B cell (primary cell): ENCODE measurements around the gene IVL. TPM values are rescaled to one million over a fixed set of nuclear protein-coding genes. Genes with fewer than 3 reads are reported as not detected.

Experiments used
- ATAC-seq: fragments of 200-7000 bp; cut with Tn5 transposase; one replicate; pipeline ENCODE4 v1.10.0; 2021; ENCODE audit warnings: low read depth, mild to moderate bottlenecking, moderate number of reproducible peaks, moderate library complexity
- CTCF ChIA-PET: fragments of 350-600 bp; sonication (Branson Sonifier 250); formaldehyde crosslinking; loops from one replicate; lab custom pipeline; 2021; ENCODE audit warnings: antibody characterized with exemption, inconsistent platforms; lab: Charles Lee
- POLR2A ChIA-PET: fragments of 350-600 bp; sonication (Branson Sonifier 250); formaldehyde crosslinking; loops from one replicate; lab custom pipeline; 2021; ENCODE audit warnings: antibody characterized with exemption; lab: Charles Lee
- DNase-seq: peaks from one replicate; pipeline ENCODE4 v3.0.0; 2013
- H2AFZ ChIP-seq: 2 replicates; pipeline ENCODE4 v1.6.1; 2012; ENCODE audit warnings: mild to moderate bottlenecking, low read depth, low read length; ENCODE audit not compliant: insufficient read depth, poor library complexity, severe bottlenecking
- H3K27ac ChIP-seq, 2 donors: 1 replicate in 1 of 2; 2 replicates in 1 of 2; pipeline ENCODE4 v1.5.1; 2012 to 2013; ENCODE audit warnings: low read length in 2 of 2, mild to moderate bottlenecking in 2 of 2, moderate library complexity in 1 of 2
- H3K27me3 ChIP-seq, 4 experiments: fragments of 200-600 bp in 1 of 4; sonication (generic) in 1 of 4; replicated peaks in 1 of 4; 1 replicate in 2 of 4; 2 replicates in 2 of 4; pipeline versions ENCODE4 v1.6.1 to v1.7.0; 2013 to 2016; ENCODE audit warnings: low read length in 3 of 4, mild to moderate bottlenecking in 2 of 4, mixed read lengths in 1 of 4, moderate library complexity in 1 of 4; ENCODE audit not compliant: insufficient read depth in 4 of 4, control insufficient read depth in 3 of 4; ENCODE audit errors: control extremely low read depth in 1 of 4
- H3K36me3 ChIP-seq, 2 experiments: replicated peaks in 1 of 2; 1 replicate in 1 of 2; 2 replicates in 1 of 2; pipeline versions ENCODE4 v1.6.1 to v1.7.1; 2013; ENCODE audit warnings: low read length in 1 of 2; ENCODE audit not compliant: insufficient read depth in 2 of 2, control insufficient read depth in 1 of 2; ENCODE audit errors: control extremely low read depth in 1 of 2, extremely low read depth in 1 of 2
- H3K4me1 ChIP-seq, 2 donors: fragments of 200-600 bp in 1 of 2; sonication (generic) in 1 of 2; 1 replicate in 1 of 2; 2 replicates in 1 of 2; pipeline versions ENCODE4 v1.5.1 to v1.6.1; 2013 to 2017; ENCODE audit warnings: low read length in 2 of 2; ENCODE audit not compliant: control insufficient read depth in 2 of 2, insufficient read depth in 2 of 2
- H3K4me2 ChIP-seq: replicated peaks from 2 replicates; pipeline ENCODE3; 2012; ENCODE audit warnings: mild to moderate bottlenecking, low read depth, low read length; ENCODE audit not compliant: poor library complexity, severe bottlenecking
- H3K4me3 ChIP-seq, 5 experiments: fragments of 200-600 bp in 1 of 5; sonication (generic) in 1 of 5; 1 replicate in 3 of 5; 2 replicates in 2 of 5; pipeline versions ENCODE4 v1.5.1 to v1.7.0; 2011 to 2016; ENCODE audit warnings: low read length in 4 of 5, mild to moderate bottlenecking in 4 of 5, low read depth in 2 of 5, control low read depth in 1 of 5, moderate library complexity in 1 of 5; ENCODE audit not compliant: insufficient read depth in 1 of 5; ENCODE audit errors: control extremely low read depth in 1 of 5, extremely low read depth in 1 of 5
- H3K79me2 ChIP-seq: fragments of 200-600 bp; sonication (generic); one replicate; pipeline ENCODE4 v1.6.0; 2016; ENCODE audit warnings: low read length; ENCODE audit not compliant: control insufficient read depth, insufficient read depth
- H3K9ac ChIP-seq: fragments of 200-600 bp; sonication (generic); 2 replicates; pipeline ENCODE4 v1.6.1; 2017; ENCODE audit warnings: mild to moderate bottlenecking, low read length, moderate library complexity
- H3K9me3 ChIP-seq, 3 donors: one replicate each; pipeline versions ENCODE4 v1.6.1 to v1.7.1; 2013; ENCODE audit warnings: low read length in 2 of 3; ENCODE audit not compliant: control insufficient read depth in 2 of 3, insufficient read depth in 1 of 3; ENCODE audit errors: control extremely low read depth in 1 of 3
- H4K20me1 ChIP-seq: 2 replicates; pipeline ENCODE4 v1.6.0; 2012; ENCODE audit warnings: mild to moderate bottlenecking, low read length; ENCODE audit not compliant: insufficient read depth, control insufficient read depth, poor library complexity, severe bottlenecking
- H3K27ac Mint-ChIP-seq: one replicate; pipeline ENCODE4 v1.8.0; 2021; ENCODE audit warnings: mixed read lengths
- H3K27me3 Mint-ChIP-seq: one replicate; pipeline ENCODE4 v1.8.0; 2021; ENCODE audit warnings: mixed read lengths
- H3K4me1 Mint-ChIP-seq: one replicate; pipeline ENCODE4 v1.8.0; 2021; ENCODE audit warnings: mixed read lengths
- H3K4me3 Mint-ChIP-seq: one replicate; pipeline ENCODE4 v1.8.0; 2021; ENCODE audit warnings: mixed read lengths
- H3K9me3 Mint-ChIP-seq: one replicate; pipeline ENCODE4 v1.8.0; 2022; ENCODE audit warnings: mixed read lengths; ENCODE audit not compliant: insufficient read depth
- CTCF ChIP-seq: fragments of 200-600 bp; IDR thresholded peaks from one replicate; pipeline ENCODE4 v1.8.0; 2022; ENCODE audit warnings: antibody characterized with exemption, mild to moderate bottlenecking
- EZH2 ChIP-seq: IDR thresholded peaks from 2 replicates; pipeline ENCODE4 v1.6.1; 2012; ENCODE audit warnings: borderline replicate concordance, low read depth, mild to moderate bottlenecking, moderate library complexity, low read length; ENCODE audit not compliant: insufficient read depth, poor library complexity, severe bottlenecking
- WGBS: methylation state at CpG from one replicate; pipeline ENCODE4 v1.1.5; 2013; ENCODE audit warnings: missing lambda C conversion rate; ENCODE audit not compliant: insufficient coverage; 5-methylcytosine and 5-hydroxymethylcytosine counted together
- intact Hi-C: fragments of 100-400 bp; cut with micrococcal nuclease; formaldehyde crosslinking; loops from one replicate; pipeline ENCODE4 v1.10.0; 2022
- polyA plus RNA-seq: library from polyadenylated mRNA; depleted of rRNA; stranded (reverse); fragments of >200 nt; gene quantifications from 2 replicates; pipeline ENCODE4 v1.2.3, GENCODE V29; 2012
- total RNA-seq, 2 donors: library from RNA; stranded (reverse); fragments of 120-200 nt in 1 of 2; gene quantifications; 1 replicate in 1 of 2; 2 replicates in 1 of 2; pipeline versions ENCODE4 v1.2.3 to v1.2.4, GENCODE V29; 2013 to 2022

IVL gene
- total and polyA plus RNA-seq, 2 donors (not counting 1 experiment from before 2014, with no cell fraction given) = not detected

GRCh38 chr1:152878042-152878441 lies 30.3 kb upstream of the IVL start, which contains the start of gene SMCP:
Gene SMCP, plus strand, starts transcription at chr1:152878322. Its CDS starts 6,101 bp downstream, at chr1:152884423.
- Histone ChIP-seq H3K36me3 (no peaks in the 10 kb centered on the region), H2AFZ (no peak within 1 kb of the TSS), H3K27ac (no peak within 1 kb of the TSS), H3K4me1 (no peaks in the 10 kb centered on the region), H3K4me3 (no peak within 1 kb of the TSS), H3K79me2 (no peaks in the 10 kb centered on the region), H3K9me3 (no peaks in the 10 kb centered on the region), H3K4me2 (no peak within 1 kb of the TSS), H4K20me1 (no peaks in the 10 kb centered on the region), H3K9ac (no peak within 1 kb of the TSS), H3K27me3 (peaks cover 0 to 3% (median 1%) of the 10 kb centered on the region in 4 experiments)
- TF ChIP-seq CTCF (no peak), EZH2 (no peak)
- H3K27me3 Mint-ChIP-seq = peaks cover 29% of the 10 kb centered on the region
- POLR2A ChIA-PET = no interaction called here
- ATAC-seq (no peak), DNase-seq (no peak)
- peaks cover 2% of the 10 kb centered on the region for H3K4me1 Mint-ChIP-seq
- intact Hi-C loops = no loop called here
- H3K4me3 Mint-ChIP-seq = no peak within 1 kb of the TSS
- no CpG with 5 or more reads among the region's 1 CpG for WGBS
- CTCF ChIA-PET = no interaction called here
- H3K27ac Mint-ChIP-seq = no peak within 1 kb of the TSS
- H3K9me3 Mint-ChIP-seq = no peaks in the 10 kb centered on the region

GRCh38 chr1:152879559-152880198 lies 28.7 kb upstream of the IVL start:
- Mint-ChIP-seq H3K4me1 (peaks cover 2% of the 10 kb centered on the region), H3K27me3 (peaks cover 23% of the 10 kb centered on the region), H3K9me3 (no peaks in the 10 kb centered on the region), H3K4me3 (no peak overlapping the region), H3K27ac (no peak overlapping the region)
- Histone ChIP-seq H4K20me1 (no peaks in the 10 kb centered on the region), H3K9ac (no peak overlapping the region), H3K79me2 (no peaks in the 10 kb centered on the region), H3K27me3 (peaks cover 0 to 3% (median 1%) of the 10 kb centered on the region in 4 experiments), H3K27ac (no peak overlapping the region), H3K9me3 (no peaks in the 10 kb centered on the region), H3K4me2 (no peak overlapping the region), H2AFZ (no peak overlapping the region), H3K4me3 (no peak overlapping the region), H3K4me1 (no peaks in the 10 kb centered on the region), H3K36me3 (no peaks in the 10 kb centered on the region)
- ChIA-PET CTCF (interaction anchor here (2.3 kb wide), 1 partner anchor 9 kb away, joined by 10 read pairs; no protein-coding TSS in a partner anchor), POLR2A (no interaction called here)
- ATAC-seq = no peak
- intact Hi-C loops = no loop called here
- TF ChIP-seq EZH2 (no peak), CTCF (no peak)
- DNase-seq = no peak
